Measurements from ENCODE around the gene DDX18. TPM values are rescaled to one million over a fixed set of nuclear protein-coding genes. Genes with fewer than 3 reads are reported as not detected.
"Not testable (repeated sequence)": the region's sequence is repeated elsewhere in the genome, so short reads cannot be mapped to it uniquely, and the experiment has no call there.

DDX18 gene
- total RNA-seq, 5 donors from 2014 or later (not counting 1 experiment from before 2014, with no cell fraction given), result 78.2 to 134 (median 88.7) TPM

GRCh38 chr2:117785740-117786139, 28.8 kb upstream of the DDX18 start:
- Mint-ChIP-seq H3K4me1 (no peaks in the 10 kb centered on the region), H3K9me3 (peaks cover 2 to 11% (median 10%) of the 10 kb centered on the region in 3 donors), H3K4me3 (no peak overlapping the region), H3K27me3 (no peaks in the 10 kb centered on the region), H3K27ac (no peak overlapping the region), H3K36me3 (no peaks in the 10 kb centered on the region)
- peak in 1 of 4 experiments; percentile 55 for ATAC-seq (replicated peaks in 1 of 4)
- Histone ChIP-seq H3K27me3 (replicated peaks in 1 of 2; ENCODE audit: control insufficient read depth in 2 of 2, extremely low read depth in 1 of 2, insufficient read depth in 2 of 2, low read length in 1 of 2) (peaks cover 0 to 3% of the 10 kb centered on the region in 2 experiments), H3K9me3 (no peaks in the 10 kb centered on the region), H3K4me3 (ENCODE audit: control insufficient read depth in 1 of 2, extremely low read depth in 1 of 2, low read length in 1 of 2) (no peak overlapping the region), H3K4me1 (ENCODE audit: control insufficient read depth in 1 of 2, extremely low read depth in 1 of 2, insufficient read depth in 2 of 2, low read length in 2 of 2) (no peaks in the 10 kb centered on the region), H3K27ac (ENCODE audit: low read length) (no peak overlapping the region), H3K36me3 (ENCODE audit: control insufficient read depth in 2 of 2, extremely low read depth in 1 of 2, insufficient read depth in 1 of 2, low read length in 1 of 2) (no peaks in the 10 kb centered on the region)
- CTCF ChIA-PET, result interaction anchor here in 1 of 2 donors (0.6 to 1.6 kb wide), 3 partner anchors 9 to 1381 kb away, joined by 3 to 5 read pairs (median 4); no protein-coding TSS in a partner anchor
- POLR2A ChIA-PET, result no interaction called here
- DNase-seq, result peak in 22 of 35 experiments; percentile 1 to 65 (median 18)

GRCh38 chr2:117786520-117786919, 28.0 kb upstream of the DDX18 start:
- H3K27ac Mint-ChIP-seq, result no peak overlapping the region
- ATAC-seq (replicated peaks in 1 of 4) (no peak), DNase-seq (no peak)
- H3K4me1 ChIP-seq (ENCODE audit: control insufficient read depth in 1 of 2, extremely low read depth in 1 of 2, insufficient read depth in 2 of 2, low read length in 2 of 2), result no peaks in the 10 kb centered on the region
- H3K4me3 Mint-ChIP-seq, result no peak overlapping the region
- H3K9me3 ChIP-seq, result no peaks in the 10 kb centered on the region
- H3K27me3 ChIP-seq (replicated peaks in 1 of 2; ENCODE audit: control insufficient read depth in 2 of 2, extremely low read depth in 1 of 2, insufficient read depth in 2 of 2, low read length in 1 of 2), result peaks cover 0 to 3% of the 10 kb centered on the region in 2 experiments
- no peak overlapping the region for H3K4me3 ChIP-seq (ENCODE audit: control insufficient read depth in 1 of 2, extremely low read depth in 1 of 2, low read length in 1 of 2)
- ChIA-PET POLR2A (no interaction called here), CTCF (interaction anchor here in 1 of 2 donors (0.6 kb wide), 1 partner anchor 486 kb away, joined by 3 read pairs; no protein-coding TSS in a partner anchor)
- H3K27ac ChIP-seq (ENCODE audit: low read length), result no peak overlapping the region
- no peaks in the 10 kb centered on the region for H3K36me3 ChIP-seq (ENCODE audit: control insufficient read depth in 2 of 2, extremely low read depth in 1 of 2, insufficient read depth in 1 of 2, low read length in 1 of 2)
- H3K4me1 Mint-ChIP-seq, result no peaks in the 10 kb centered on the region
- no peaks in the 10 kb centered on the region for H3K36me3 Mint-ChIP-seq
- H3K9me3 Mint-ChIP-seq, result peaks cover 0 to 11% (median 10%) of the 10 kb centered on the region in 3 donors
- peaks cover 2% of the 10 kb centered on the region in 2 donors for H3K27me3 Mint-ChIP-seq

- ChIA-PET POLR2A (no interaction called here), CTCF (no interaction called here)
- Mint-ChIP-seq H3K27me3 (peaks cover 12 to 13% of the 10 kb centered on the region in 2 donors), H3K4me3 (no peak overlapping the region), H3K9me3 (peaks cover 0 to 11% (median 10%) of the 10 kb centered on the region in 3 donors), H3K36me3 (no peaks in the 10 kb centered on the region), H3K4me1 (no peaks in the 10 kb centered on the region), H3K27ac (no peak overlapping the region)
- DNase-seq, result no peak
- Histone ChIP-seq H3K27ac (ENCODE audit: low read length) (no peak overlapping the region), H3K36me3 (ENCODE audit: control insufficient read depth in 2 of 2, extremely low read depth in 1 of 2, insufficient read depth in 1 of 2, low read length in 1 of 2) (no peaks in the 10 kb centered on the region), H3K4me1 (ENCODE audit: control insufficient read depth in 1 of 2, extremely low read depth in 1 of 2, insufficient read depth in 2 of 2, low read length in 2 of 2) (no peaks in the 10 kb centered on the region), H3K27me3 (replicated peaks in 1 of 2; ENCODE audit: control insufficient read depth in 2 of 2, extremely low read depth in 1 of 2, insufficient read depth in 2 of 2, low read length in 1 of 2) (peaks cover 0 to 6% of the 10 kb centered on the region in 2 experiments), H3K9me3 (no peaks in the 10 kb centered on the region), H3K4me3 (ENCODE audit: control insufficient read depth in 1 of 2, extremely low read depth in 1 of 2, low read length in 1 of 2) (no peak overlapping the region)
- no peak for ATAC-seq (replicated peaks in 1 of 4)
These were observed 25.0 kb upstream of the DDX18 start for GRCh38 chr2:117789505-117789904.

GRCh38 chr2:117794668-117795067, 19.8 kb upstream of the DDX18 start:
- POLR2A ChIA-PET, result no interaction called here
- Histone ChIP-seq H3K27me3 (replicated peaks in 1 of 2; ENCODE audit: control insufficient read depth in 2 of 2, extremely low read depth in 1 of 2, insufficient read depth in 2 of 2, low read length in 1 of 2) (peaks cover 0 to 3% of the 10 kb centered on the region in 2 experiments), H3K4me1 (ENCODE audit: control insufficient read depth in 1 of 2, extremely low read depth in 1 of 2, insufficient read depth in 2 of 2, low read length in 2 of 2) (no peaks in the 10 kb centered on the region), H3K36me3 (ENCODE audit: control insufficient read depth in 2 of 2, extremely low read depth in 1 of 2, insufficient read depth in 1 of 2, low read length in 1 of 2) (no peaks in the 10 kb centered on the region), H3K9me3 (no peaks in the 10 kb centered on the region), H3K4me3 (ENCODE audit: control insufficient read depth in 1 of 2, extremely low read depth in 1 of 2, low read length in 1 of 2) (no peak overlapping the region), H3K27ac (ENCODE audit: low read length) (no peak overlapping the region)
- Mint-ChIP-seq H3K36me3 (no peaks in the 10 kb centered on the region), H3K9me3 (peaks cover 0 to 8% (median 7%) of the 10 kb centered on the region in 3 donors), H3K4me1 (no peaks in the 10 kb centered on the region), H3K27me3 (peaks cover 20 to 23% of the 10 kb centered on the region in 2 donors), H3K4me3 (no peak overlapping the region), H3K27ac (no peak overlapping the region)
- WGBS (ENCODE audit: insufficient coverage), result no CpG with 5 or more reads among the region's 2 CpGs
- CTCF ChIA-PET, result interaction anchor here in 1 of 2 donors (1.0 kb wide), 1 partner anchor 9 kb away, joined by 4 read pairs; no protein-coding TSS in a partner anchor
- no peak for DNase-seq
- no peak for ATAC-seq (replicated peaks in 1 of 4)

GRCh38 chr2:117801826-117802225, 12.7 kb upstream of the DDX18 start:
- DNase-seq, result no peak
- Mint-ChIP-seq H3K36me3 (no peaks in the 10 kb centered on the region), H3K27ac (no peak overlapping the region)

GRCh38 chr2:117803644-117804325, 10.7 kb upstream of the DDX18 start:
- not testable (repeated sequence) for H3K36me3 ChIP-seq (ENCODE audit: control insufficient read depth in 2 of 2, extremely low read depth in 1 of 2, insufficient read depth in 1 of 2, low read length in 1 of 2); H3K27me3 ChIP-seq (replicated peaks in 1 of 2; ENCODE audit: control insufficient read depth in 2 of 2, extremely low read depth in 1 of 2, insufficient read depth in 2 of 2, low read length in 1 of 2); H3K4me1 ChIP-seq (ENCODE audit: control insufficient read depth in 1 of 2, extremely low read depth in 1 of 2, insufficient read depth in 2 of 2, low read length in 2 of 2); H3K36me3 Mint-ChIP-seq; H3K27ac ChIP-seq (ENCODE audit: low read length); H3K9me3 Mint-ChIP-seq; H3K9me3 ChIP-seq
- H3K4me1 Mint-ChIP-seq, result peaks cover 7 to 12% (median 8%) of the 10 kb centered on the region in 3 donors
- ATAC-seq (replicated peaks in 1 of 4) (peak in 3 of 4 experiments; percentile 36 to 70 (median 46)), DNase-seq (peak in 7 of 35 experiments; percentile 1 to 42 (median 22))
- WGBS (ENCODE audit: insufficient coverage), result 40% methylated on average over 7 of the region's 35 CpGs
- peak overlapping the region in 1 of 2 donors; percentile 24 for H3K4me3 ChIP-seq (ENCODE audit: control insufficient read depth in 1 of 2, extremely low read depth in 1 of 2, low read length in 1 of 2)
- H3K4me3 Mint-ChIP-seq, result peak overlapping the region; percentile 76 to 80 (median 80)
- CTCF ChIA-PET, result interaction anchor here in 1 of 2 donors (0.9 to 1.6 kb wide), 2 partner anchors 10 to 16 kb away, joined by 4 to 10 read pairs; partner anchors contain the start of gene DDX18
- peak overlapping the region; percentile 46 to 75 for H3K27ac Mint-ChIP-seq
- POLR2A ChIA-PET, result interaction anchor here in 1 of 2 donors (0.7 kb wide), 1 partner anchor 280 kb away, joined by 3 read pairs; no protein-coding TSS in a partner anchor
- peaks cover 22 to 31% of the 10 kb centered on the region in 2 donors for H3K27me3 Mint-ChIP-seq

More at GRCh38 chr2:117801826-117802225, 12.7 kb upstream of the DDX18 start:
- Mint-ChIP-seq H3K9me3 (no peaks in the 10 kb centered on the region), H3K27me3 (peaks cover 25 to 31% of the 10 kb centered on the region in 2 donors), H3K4me3 (no peak overlapping the region), H3K4me1 (peaks cover 7 to 12% (median 8%) of the 10 kb centered on the region in 3 donors)
- no peaks in the 10 kb centered on the region for H3K36me3 ChIP-seq (ENCODE audit: control insufficient read depth in 2 of 2, extremely low read depth in 1 of 2, insufficient read depth in 1 of 2, low read length in 1 of 2)
- ChIA-PET CTCF (no interaction called here), POLR2A (no interaction called here)
- H3K9me3 ChIP-seq, result no peaks in the 10 kb centered on the region
- H3K4me1 ChIP-seq (ENCODE audit: control insufficient read depth in 1 of 2, extremely low read depth in 1 of 2, insufficient read depth in 2 of 2, low read length in 2 of 2), result no peaks in the 10 kb centered on the region
- H3K27ac ChIP-seq (ENCODE audit: low read length), result no peak overlapping the region
- no peak for ATAC-seq (replicated peaks in 1 of 4)
- H3K4me3 ChIP-seq (ENCODE audit: control insufficient read depth in 1 of 2, extremely low read depth in 1 of 2, low read length in 1 of 2), result no peak overlapping the region
- H3K27me3 ChIP-seq (replicated peaks in 1 of 2; ENCODE audit: control insufficient read depth in 2 of 2, extremely low read depth in 1 of 2, insufficient read depth in 2 of 2, low read length in 1 of 2), result peaks cover 0 to 2% of the 10 kb centered on the region in 2 experiments

Data from T-cell (primary cell).